HepG2 (cell line): ENCODE results near the gene PTPMT1. TPM values are rescaled to one million over a fixed set of nuclear protein-coding genes. Genes with fewer than 3 reads are reported as not detected.
A peak's percentile ranks its signal among the peaks of the same experiment; 100 is the strongest.

Experiments used
- ATAC-seq: fragments of 200-7000 bp; cut with Tn5 transposase; 3 replicates; pipeline ENCODE4 v1.9.1; 2020; ENCODE audit warnings: mild to moderate bottlenecking, moderate library complexity
- BruUV-seq: library from RNA; stranded (reverse); fragments of 400-500 nt; replicated peaks from 2 replicates; lab custom pipeline; 2021; lab: Mats Ljungman, UMichigan
- CTCF ChIA-PET: fragments of 300-600 bp; formaldehyde crosslinking; extraction: SDS; loops from one replicate; lab custom pipeline; 2021; ENCODE audit warnings: low total read pairs, inconsistent platforms, low intra/inter-chr PET ratio; lab: Yijun Ruan, JAX
- POLR2A ChIA-PET: fragments of 350-600 bp; sonication (Branson Sonifier 250); formaldehyde crosslinking; loops from one replicate; lab custom pipeline; 2020; ENCODE audit warnings: antibody characterized with exemption, inconsistent platforms; lab: Yijun Ruan, JAX
- DNase-seq: peaks from one replicate; pipeline ENCODE4 v3.0.0-alpha.2; 2015; ENCODE audit warnings: low spot score
- FAIRE-seq: peaks from 3 replicates; lab custom pipeline; 2011; peaks lifted over from hg19 to GRCh38; lab: Jason Lieb, UNC
- H2AFZ ChIP-seq: one replicate; pipeline ENCODE4 v1.6.1; 2011; ENCODE audit warnings: low read length, inconsistent platforms
- H3K27ac ChIP-seq: fragments of 300-600 bp; 3 replicates; pipeline ENCODE4 v1.8.0; 2011; ENCODE audit warnings: mixed run types, mild to moderate bottlenecking, mixed read lengths, low read length, inconsistent platforms; ENCODE audit not compliant: insufficient read depth; ENCODE audit errors: extremely low read length
- H3K27me3 ChIP-seq, 2 experiments: fragments of 200-600 bp in 1 of 2; 2 replicates in 1 of 2; 3 replicates in 1 of 2; pipeline versions ENCODE4 v1.6.0 to v1.8.0; 2011; ENCODE audit warnings: low read length in 2 of 2, mild to moderate bottlenecking in 2 of 2, moderate library complexity in 2 of 2, inconsistent platforms in 1 of 2; ENCODE audit not compliant: insufficient read depth in 2 of 2, control insufficient read depth in 1 of 2
- H3K36me3 ChIP-seq, 2 experiments: fragments of 200-600 bp in 1 of 2; replicated peaks in 1 of 2; 2 replicates in 1 of 2; 3 replicates in 1 of 2; pipeline versions ENCODE4 v1.5.1 to v1.8.0; 2011; ENCODE audit warnings: low read length in 2 of 2, inconsistent platforms in 1 of 2; ENCODE audit not compliant: insufficient read depth in 2 of 2, control insufficient read depth in 1 of 2
- H3K4me1 ChIP-seq: 2 replicates; pipeline ENCODE4 v1.5.1; 2012; ENCODE audit warnings: low read length, inconsistent platforms; ENCODE audit not compliant: insufficient read depth
- H3K4me2 ChIP-seq: 2 replicates; pipeline ENCODE4 v1.6.0; 2011; ENCODE audit warnings: low read depth, low read length, inconsistent platforms
- H3K4me3 ChIP-seq, 3 experiments: fragments of 200-600 bp in 1 of 3; sonication (generic), shearing (Covaris generic) in 1 of 3; replicated peaks in 1 of 3; 2 replicates each; pipeline ENCODE4 v1.5.1; 2011 to 2016; ENCODE audit warnings: low read length in 3 of 3, inconsistent platforms in 2 of 3, low read depth in 2 of 3, mild to moderate bottlenecking in 2 of 3, control low read depth in 1 of 3, mixed read lengths in 1 of 3; ENCODE audit not compliant: insufficient read depth in 1 of 3
- H3K79me2 ChIP-seq: one replicate; pipeline ENCODE4 v1.6.1; 2011; ENCODE audit warnings: low read length, inconsistent platforms; ENCODE audit not compliant: insufficient read depth
- H3K9ac ChIP-seq: 2 replicates; pipeline ENCODE4 v1.6.0; 2011; ENCODE audit warnings: mild to moderate bottlenecking, low read depth, low read length, inconsistent platforms; ENCODE audit not compliant: insufficient read depth
- H3K9me3 ChIP-seq: 2 replicates; pipeline ENCODE4 v1.5.1; 2012; ENCODE audit warnings: mild to moderate bottlenecking, low read length
- H4K20me1 ChIP-seq: 2 replicates; pipeline ENCODE4 v1.6.0; 2011; ENCODE audit warnings: inconsistent platforms, mild to moderate bottlenecking, low read length, moderate library complexity; ENCODE audit not compliant: insufficient read depth
- JUND ChIP-seq: sonication (generic); formaldehyde crosslinking; IDR thresholded peaks from 2 replicates; pipeline ENCODE4 v1.8.0; 2022; ENCODE audit warnings: mild to moderate bottlenecking, missing genetic modification reagents
- KDM1A ChIP-seq: IDR thresholded peaks from 2 replicates; pipeline ENCODE4 v1.6.1; 2016; ENCODE audit warnings: missing compliant biosample characterization
- NR1H2 ChIP-seq: sonication (generic); formaldehyde crosslinking; IDR thresholded peaks from 2 replicates; pipeline ENCODE4 v1.8.1; 2022; ENCODE audit warnings: low read depth, missing genetic modification reagents, borderline replicate concordance
- RARA ChIP-seq: IDR thresholded peaks from 2 replicates; pipeline ENCODE4 v1.6.1; 2016; ENCODE audit warnings: missing genetic modification reagents, missing compliant biosample characterization
- RFX3 ChIP-seq: IDR thresholded peaks from 2 replicates; pipeline ENCODE4 v1.6.1; 2016; ENCODE audit warnings: missing biosample characterization, missing genetic modification reagents
- ZC3H13 ChIP-seq: sonication (generic); formaldehyde crosslinking; IDR thresholded peaks from 2 replicates; pipeline ENCODE4 v1.8.1; 2023; ENCODE audit warnings: mild to moderate bottlenecking, missing genetic modification reagents, moderate library complexity
- ZMYM4 ChIP-seq: sonication (generic); formaldehyde crosslinking; IDR thresholded peaks from 2 replicates; pipeline ENCODE4 v1.8.1; 2023; ENCODE audit warnings: mild to moderate bottlenecking, missing genetic modification reagents
- ZNF33A ChIP-seq: sonication (generic); formaldehyde crosslinking; IDR thresholded peaks from 2 replicates; pipeline ENCODE4 v1.5.1; 2020; ENCODE audit warnings: missing genetic modification reagents, mild to moderate bottlenecking, moderate library complexity, borderline replicate concordance
- ZNF530 ChIP-seq: sonication (generic); formaldehyde crosslinking; IDR thresholded peaks from 2 replicates; pipeline ENCODE4 v1.5.0; 2020; ENCODE audit warnings: low read depth, mild to moderate bottlenecking, missing genetic modification reagents
- ZNF547 ChIP-seq: sonication (generic); formaldehyde crosslinking; IDR thresholded peaks from 2 replicates; pipeline ENCODE4 v1.5.1; 2020; ENCODE audit warnings: mild to moderate bottlenecking, missing genetic modification reagents
- WGBS: methylation state at CpG from one replicate; pipeline ENCODE4 v1.1.6; 2017; ENCODE audit warnings: low lambda C conversion rate; 5-methylcytosine and 5-hydroxymethylcytosine counted together
- in situ Hi-C: cut with HindIII; loops from 2 replicates; pipeline ENCODE4 v1.10.0; 2017; ENCODE audit warnings: low pct_unique_long_range_greater_than_20kb; ENCODE audit not compliant: extremely low pct_ligation_motif_present
- intact Hi-C: fragments of 100-400 bp; cut with micrococcal nuclease; formaldehyde crosslinking; loops from one replicate; pipeline ENCODE4 v1.10.0; 2022; ENCODE audit not compliant: unreplicated experiment
- polyA plus RNA-seq, 8 experiments: library from polyadenylated mRNA; depleted of rRNA in 3 of 8; stranded (reverse) in 7 of 8; unstranded in 1 of 8; fragments of >200 nt; fragmentation: Illumina TruSeq in 4 of 8; extraction: Trizol in 4 of 8; gene quantifications; 2 replicates each; pipeline versions ENCODE4 v1.2.1 to v1.2.3, GENCODE V29; 2011 to 2016; ENCODE audit warnings: low read depth in 4 of 8, missing spikeins in 1 of 8, mixed read lengths in 1 of 8; ENCODE audit not compliant: insufficient read depth in 1 of 8
- total RNA-seq, 5 experiments: library from RNA; depleted of rRNA; stranded (reverse); fragments of >200 nt; fragmentation: Illumina TruSeq; extraction: Trizol; gene quantifications; 2 replicates each; pipeline ENCODE4 v1.2.3, GENCODE V29; 2016; ENCODE audit warnings: low read depth in 1 of 5
- TF ChIP-seq, protein P1 (sequence below): sonication (generic); formaldehyde crosslinking; IDR thresholded peaks from 2 replicates; pipeline ENCODE4 v1.4.0; 2020; ENCODE audit warnings: missing genetic modification reagents
- TF ChIP-seq, protein P2 (sequence below): IDR thresholded peaks from 2 replicates; pipeline ENCODE4 v1.6.1; 2016; ENCODE audit warnings: low read depth, control low read depth

The PTPMT1 gene
- total and polyA plus RNA-seq, 2 of the 13 experiments (the other 11 are each of a cell fraction or from before 2014, with no cell fraction given) = 55.6 to 129 TPM

GRCh38 chr11:47611348-47611794 is 46.0 kb downstream of the PTPMT1 start:
- H3K36me3 ChIP-seq = no peaks in the 10 kb centered on the region
- no peaks in the 10 kb centered on the region for H4K20me1 ChIP-seq
- H3K4me3 ChIP-seq = no peak overlapping the region
- H3K27me3 ChIP-seq = no peaks in the 10 kb centered on the region
- no peaks in the 10 kb centered on the region for H3K79me2 ChIP-seq
- ATAC-seq = peak; percentile 19
- H3K9me3 ChIP-seq = no peaks in the 10 kb centered on the region
- no peak overlapping the region for H3K27ac ChIP-seq
- in situ Hi-C loops = no loop called here
- intact Hi-C loops = loop anchor here (5.0 kb wide), 1 partner anchor 254 kb away; no protein-coding TSS in a partner anchor
- H3K4me1 ChIP-seq = no peaks in the 10 kb centered on the region
- no peak for FAIRE-seq
- TF ChIP-seq NR1H2 (CRISPR knock-in tag) = no peak
- no peak for TF ChIP-seq ZMYM4 (CRISPR knock-in tag)
- no peak for TF ChIP-seq KDM1A (CRISPR knock-in tag)
- TF ChIP-seq, protein P1, sequence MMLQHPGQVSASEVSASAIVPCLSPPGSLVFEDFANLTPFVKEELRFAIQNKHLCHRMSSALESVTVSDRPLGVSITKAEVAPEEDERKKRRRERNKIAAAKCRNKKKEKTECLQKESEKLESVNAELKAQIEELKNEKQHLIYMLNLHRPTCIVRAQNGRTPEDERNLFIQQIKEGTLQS (CRISPR knock-in tag) = no peak
- TF ChIP-seq RFX3 (CRISPR knock-in tag) = no peak
- TF ChIP-seq, protein P2, sequence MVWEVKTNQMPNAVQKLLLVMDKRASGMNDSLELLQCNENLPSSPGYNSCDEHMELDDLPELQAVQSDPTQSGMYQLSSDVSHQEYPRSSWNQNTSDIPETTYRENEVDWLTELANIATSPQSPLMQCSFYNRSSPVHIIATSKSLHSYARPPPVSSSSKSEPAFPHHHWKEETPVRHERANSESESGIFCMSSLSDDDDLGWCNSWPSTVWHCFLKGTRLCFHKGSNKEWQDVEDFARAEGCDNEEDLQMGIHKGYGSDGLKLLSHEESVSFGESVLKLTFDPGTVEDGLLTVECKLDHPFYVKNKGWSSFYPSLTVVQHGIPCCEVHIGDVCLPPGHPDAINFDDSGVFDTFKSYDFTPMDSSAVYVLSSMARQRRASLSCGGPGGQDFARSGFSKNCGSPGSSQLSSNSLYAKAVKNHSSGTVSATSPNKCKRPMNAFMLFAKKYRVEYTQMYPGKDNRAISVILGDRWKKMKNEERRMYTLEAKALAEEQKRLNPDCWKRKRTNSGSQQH (CRISPR knock-in tag) = no peak
- WGBS = 89% methylated on average over 6 of the region's 6 CpGs
- CTCF ChIA-PET = no interaction called here
- DNase-seq = no peak
- no peak overlapping the region for H3K9ac ChIP-seq
- BruUV-seq = no TSS peak
- no peak overlapping the region for H3K4me2 ChIP-seq
- H2AFZ ChIP-seq = no peak overlapping the region
- POLR2A ChIA-PET = no interaction called here

DNA sequence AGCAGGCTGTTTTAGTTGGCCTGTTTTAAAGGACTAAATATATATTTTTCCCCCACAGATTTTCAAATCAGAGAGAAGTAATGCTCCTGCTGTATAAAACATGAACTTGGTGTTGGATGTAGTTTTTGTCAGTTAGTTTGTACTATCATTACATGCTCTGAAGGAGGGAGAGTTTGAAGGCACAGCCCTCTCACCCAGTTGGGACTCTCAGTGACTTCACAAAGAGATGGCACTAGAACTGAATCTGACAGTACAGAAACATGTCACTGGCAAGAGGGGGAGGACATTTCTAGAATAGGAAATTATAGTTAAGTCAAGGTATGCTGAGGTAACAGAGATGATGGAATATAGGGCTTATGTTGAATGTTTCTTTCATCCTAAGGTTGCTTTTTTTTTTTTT is 49.9 kb downstream of the PTPMT1 start:
- Histone ChIP-seq H3K79me2 (no peaks in the 10 kb centered on the region), H4K20me1 (no peaks in the 10 kb centered on the region), H3K9ac (no peak overlapping the region), H3K27me3 (no peaks in the 10 kb centered on the region), H3K27ac (no peak overlapping the region), H3K4me2 (no peak overlapping the region), H3K4me3 (no peak overlapping the region), H3K36me3 (peaks cover 1 to 15% of the 10 kb centered on the region in 2 experiments; a peak in 4 of 5 replicates), H3K9me3 (no peaks in the 10 kb centered on the region), H3K4me1 (no peaks in the 10 kb centered on the region), H2AFZ (no peak overlapping the region)
- no peak for DNase-seq
- ATAC-seq = no peak
- in situ Hi-C loops = no loop called here
- no peak for FAIRE-seq
- intact Hi-C loops = no loop called here
- no TSS peak for BruUV-seq
- POLR2A ChIA-PET = no interaction called here
- CTCF ChIA-PET = no interaction called here
- TF ChIP-seq JUND = no peak
- no peak for TF ChIP-seq RARA (CRISPR knock-in tag)
- TF ChIP-seq ZC3H13 (CRISPR knock-in tag) = no peak
- no peak for TF ChIP-seq ZNF33A
- no peak for TF ChIP-seq ZNF547 (CRISPR knock-in tag)
- no peak for TF ChIP-seq ZNF530
